A549 (cell line): ENCODE measurements around the gene PRSS1.
"Not testable (repeated sequence)": the region's sequence is repeated elsewhere in the genome, so short reads cannot be mapped to it uniquely, and the experiment has no call there.

Experiments used
- EP300 ChIP-seq, 2 experiments: fragments of >200 bp; sonication (Bioruptor Twin); formaldehyde crosslinking; IDR thresholded peaks; 2 replicates in 1 of 2; 3 replicates in 1 of 2; pipeline ENCODE4 v1.6.1; 2016 to 2017
- TF ChIP-seq, protein P1 (sequence below): fragments of >200 bp; sonication (Bioruptor Twin); formaldehyde crosslinking; IDR thresholded peaks from 3 replicates; pipeline ENCODE4 v1.5.1; 2016

DNA sequence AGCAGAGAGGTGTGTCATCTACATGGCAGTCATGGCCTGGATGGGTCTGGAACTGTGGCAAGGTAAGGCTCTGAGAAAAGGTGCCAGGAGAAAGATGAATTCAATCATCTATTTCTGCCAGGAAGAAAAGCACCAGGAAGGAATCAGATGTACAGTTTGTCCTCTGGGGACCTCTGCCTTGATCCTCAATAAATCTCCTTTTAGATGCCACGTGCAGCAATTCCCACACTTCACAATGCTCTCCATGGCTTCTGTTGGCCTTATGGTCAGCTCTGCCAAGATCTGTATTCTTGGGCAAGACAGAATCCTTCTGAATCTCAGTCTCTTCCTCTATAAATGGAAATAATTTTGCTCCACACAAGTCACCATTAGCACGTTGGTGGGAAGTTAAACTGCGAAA is 19.6 kb downstream of the PRSS1 start:
- TF ChIP-seq, protein P1, sequence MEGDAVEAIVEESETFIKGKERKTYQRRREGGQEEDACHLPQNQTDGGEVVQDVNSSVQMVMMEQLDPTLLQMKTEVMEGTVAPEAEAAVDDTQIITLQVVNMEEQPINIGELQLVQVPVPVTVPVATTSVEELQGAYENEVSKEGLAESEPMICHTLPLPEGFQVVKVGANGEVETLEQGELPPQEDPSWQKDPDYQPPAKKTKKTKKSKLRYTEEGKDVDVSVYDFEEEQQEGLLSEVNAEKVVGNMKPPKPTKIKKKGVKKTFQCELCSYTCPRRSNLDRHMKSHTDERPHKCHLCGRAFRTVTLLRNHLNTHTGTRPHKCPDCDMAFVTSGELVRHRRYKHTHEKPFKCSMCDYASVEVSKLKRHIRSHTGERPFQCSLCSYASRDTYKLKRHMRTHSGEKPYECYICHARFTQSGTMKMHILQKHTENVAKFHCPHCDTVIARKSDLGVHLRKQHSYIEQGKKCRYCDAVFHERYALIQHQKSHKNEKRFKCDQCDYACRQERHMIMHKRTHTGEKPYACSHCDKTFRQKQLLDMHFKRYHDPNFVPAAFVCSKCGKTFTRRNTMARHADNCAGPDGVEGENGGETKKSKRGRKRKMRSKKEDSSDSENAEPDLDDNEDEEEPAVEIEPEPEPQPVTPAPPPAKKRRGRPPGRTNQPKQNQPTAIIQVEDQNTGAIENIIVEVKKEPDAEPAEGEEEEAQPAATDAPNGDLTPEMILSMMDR = not testable (repeated sequence)
- TF ChIP-seq EP300 (IDR thresholded peaks at IDR 0.05) = not testable (repeated sequence)
